ENCODE measurements around the gene FYCO1. TPM values are rescaled to one million over a fixed set of nuclear protein-coding genes. Genes with fewer than 3 reads are reported as not detected.

FYCO1 gene
- total RNA-seq, 4 donors from 2014 or later = 45.3 to 64.5 (median 53.7) TPM

DNA sequence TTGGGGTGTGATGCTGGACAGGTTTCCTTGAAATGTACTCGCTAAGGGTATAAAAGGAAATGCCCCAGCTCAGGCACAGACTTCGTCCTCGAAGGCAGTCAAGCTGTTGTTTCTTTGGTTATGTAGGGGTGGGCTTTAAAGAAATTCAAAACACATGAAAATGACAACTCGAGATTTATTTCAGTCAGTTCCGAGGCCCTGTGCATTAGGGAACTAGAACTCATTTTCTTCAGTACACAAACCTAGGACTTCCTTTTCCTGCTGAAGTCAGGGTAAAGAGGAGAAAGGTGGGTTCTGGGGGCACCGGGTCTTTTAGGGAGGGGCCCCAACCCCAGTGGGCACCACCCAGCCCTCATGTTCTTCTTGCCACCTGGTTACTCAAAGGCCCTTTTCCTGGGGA, 101.6 kb downstream of the FYCO1 start:
- H3K27me3 ChIP-seq = no peaks in the 10 kb centered on the region
- no peak overlapping the region for H3K27ac ChIP-seq
- peaks cover 8% of the 10 kb centered on the region for H3K4me1 ChIP-seq
- H3K4me3 ChIP-seq = no peak overlapping the region
- no peak for TF ChIP-seq POLR2A (IDR thresholded peaks at IDR 0.05)
- TF ChIP-seq POLR2AphosphoS5 (IDR thresholded peaks at IDR 0.05) = no peak
- TF ChIP-seq, protein P1, sequence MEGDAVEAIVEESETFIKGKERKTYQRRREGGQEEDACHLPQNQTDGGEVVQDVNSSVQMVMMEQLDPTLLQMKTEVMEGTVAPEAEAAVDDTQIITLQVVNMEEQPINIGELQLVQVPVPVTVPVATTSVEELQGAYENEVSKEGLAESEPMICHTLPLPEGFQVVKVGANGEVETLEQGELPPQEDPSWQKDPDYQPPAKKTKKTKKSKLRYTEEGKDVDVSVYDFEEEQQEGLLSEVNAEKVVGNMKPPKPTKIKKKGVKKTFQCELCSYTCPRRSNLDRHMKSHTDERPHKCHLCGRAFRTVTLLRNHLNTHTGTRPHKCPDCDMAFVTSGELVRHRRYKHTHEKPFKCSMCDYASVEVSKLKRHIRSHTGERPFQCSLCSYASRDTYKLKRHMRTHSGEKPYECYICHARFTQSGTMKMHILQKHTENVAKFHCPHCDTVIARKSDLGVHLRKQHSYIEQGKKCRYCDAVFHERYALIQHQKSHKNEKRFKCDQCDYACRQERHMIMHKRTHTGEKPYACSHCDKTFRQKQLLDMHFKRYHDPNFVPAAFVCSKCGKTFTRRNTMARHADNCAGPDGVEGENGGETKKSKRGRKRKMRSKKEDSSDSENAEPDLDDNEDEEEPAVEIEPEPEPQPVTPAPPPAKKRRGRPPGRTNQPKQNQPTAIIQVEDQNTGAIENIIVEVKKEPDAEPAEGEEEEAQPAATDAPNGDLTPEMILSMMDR (IDR thresholded peaks at IDR 0.05) = no peak
- no peak for TF ChIP-seq EP300 (IDR thresholded peaks at IDR 0.05)
- 73% methylated on average over 6 of the region's 6 CpGs for WGBS
- DNase-seq (ENCODE audit: low spot score in 2 of 2) = no peak
- no peaks in the 10 kb centered on the region for H3K36me3 ChIP-seq
- H3K9me3 ChIP-seq = no peaks in the 10 kb centered on the region

DNA sequence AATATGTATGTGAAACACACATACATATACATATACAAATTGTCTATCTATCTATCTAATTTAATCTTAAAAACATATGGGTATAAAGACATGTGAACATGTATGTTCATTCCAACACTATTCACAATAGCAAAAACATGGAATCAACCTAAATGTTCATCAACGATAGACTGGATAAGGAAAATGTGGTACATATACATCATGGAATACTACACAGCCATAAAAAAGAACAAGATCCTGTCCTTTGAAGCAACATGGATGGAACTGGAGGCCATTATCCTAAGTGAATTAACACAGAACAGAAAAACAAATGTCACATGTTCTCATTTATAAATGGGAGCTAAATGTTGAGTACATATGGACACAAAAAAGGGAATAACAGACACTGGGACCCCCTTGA, 103.5 kb downstream of the FYCO1 start:
- Histone ChIP-seq H3K27ac (no peak overlapping the region), H3K36me3 (no peaks in the 10 kb centered on the region), H3K27me3 (no peaks in the 10 kb centered on the region), H3K4me1 (peaks cover 8% of the 10 kb centered on the region), H3K9me3 (no peaks in the 10 kb centered on the region), H3K4me3 (no peak overlapping the region)
- DNase-seq (ENCODE audit: low spot score in 2 of 2) = no peak
- TF ChIP-seq, protein P1 (IDR thresholded peaks at IDR 0.05) = no peak
- no peak for TF ChIP-seq POLR2A (IDR thresholded peaks at IDR 0.05)
- no peak for TF ChIP-seq EP300 (IDR thresholded peaks at IDR 0.05)
- no peak for TF ChIP-seq POLR2AphosphoS5 (IDR thresholded peaks at IDR 0.05)
- 97% methylated on average over 1 of the region's 1 CpG for WGBS

DNA sequence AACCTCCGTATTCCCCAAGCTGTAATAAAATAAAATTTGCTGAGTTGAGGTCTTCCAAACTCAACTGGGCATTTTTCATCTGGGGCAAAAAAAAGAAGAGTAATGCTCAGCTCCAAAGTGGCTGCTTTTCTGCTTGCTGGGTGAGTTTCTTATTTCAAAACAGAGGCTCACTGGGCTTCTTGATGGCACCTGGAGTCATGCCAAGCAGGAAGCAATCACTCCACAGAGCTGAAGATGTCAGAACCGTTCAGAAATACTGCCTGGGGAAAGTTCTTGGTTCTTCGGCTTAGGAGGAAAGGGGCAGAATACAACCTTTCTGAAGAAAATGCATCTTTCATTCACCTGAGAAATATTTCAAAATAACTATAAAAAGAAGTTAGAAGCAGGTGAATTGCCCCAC, 105.2 kb downstream of the FYCO1 start:
- no peaks in the 10 kb centered on the region for H3K36me3 ChIP-seq
- TF ChIP-seq, protein P1 (IDR thresholded peaks at IDR 0.05) = no peak
- TF ChIP-seq EP300 (IDR thresholded peaks at IDR 0.05) (no peak), POLR2A (IDR thresholded peaks at IDR 0.05) (no peak), POLR2AphosphoS5 (IDR thresholded peaks at IDR 0.05) (no peak)
- H3K27me3 ChIP-seq = no peaks in the 10 kb centered on the region
- WGBS = 14% methylated on average over 3 of the region's 3 CpGs
- no peaks in the 10 kb centered on the region for H3K9me3 ChIP-seq
- H3K27ac ChIP-seq = no peak overlapping the region
- no peak overlapping the region for H3K4me3 ChIP-seq
- H3K4me1 ChIP-seq = peaks cover 4% of the 10 kb centered on the region
- DNase-seq (ENCODE audit: low spot score in 2 of 2) = no peak

DNA sequence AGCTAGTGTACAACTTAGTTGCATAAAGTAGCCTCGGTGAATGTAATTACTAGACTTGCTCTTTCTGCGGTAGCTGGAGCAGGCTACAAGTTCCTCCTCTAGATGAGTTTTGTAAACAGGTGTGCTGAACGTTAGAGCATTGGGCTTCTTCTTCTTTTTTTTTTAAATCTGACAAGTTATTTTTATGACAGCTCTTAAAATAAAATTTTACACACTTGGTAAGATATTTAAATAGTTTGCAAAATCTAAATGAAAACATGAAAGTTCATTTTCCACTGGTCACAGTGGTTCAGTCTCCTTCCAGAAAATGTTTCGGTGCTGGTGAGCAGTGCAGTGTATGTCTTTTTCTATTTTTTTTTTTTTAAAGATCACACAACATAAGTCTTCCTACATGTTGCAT, 106.3 kb downstream of the FYCO1 start:
- no peaks in the 10 kb centered on the region for H3K27me3 ChIP-seq
- 77% methylated on average over 4 of the region's 4 CpGs for WGBS
- no peak overlapping the region for H3K4me3 ChIP-seq
- DNase-seq (ENCODE audit: low spot score in 2 of 2) = no peak
- no peak overlapping the region for H3K27ac ChIP-seq
- no peaks in the 10 kb centered on the region for H3K9me3 ChIP-seq
- no peaks in the 10 kb centered on the region for H3K4me1 ChIP-seq
- TF ChIP-seq POLR2AphosphoS5 (IDR thresholded peaks at IDR 0.05) = no peak
- no peak for TF ChIP-seq POLR2A (IDR thresholded peaks at IDR 0.05)
- TF ChIP-seq EP300 (IDR thresholded peaks at IDR 0.05) = no peak
- TF ChIP-seq, protein P1 (IDR thresholded peaks at IDR 0.05) = no peak
- H3K36me3 ChIP-seq = no peaks in the 10 kb centered on the region

DNA sequence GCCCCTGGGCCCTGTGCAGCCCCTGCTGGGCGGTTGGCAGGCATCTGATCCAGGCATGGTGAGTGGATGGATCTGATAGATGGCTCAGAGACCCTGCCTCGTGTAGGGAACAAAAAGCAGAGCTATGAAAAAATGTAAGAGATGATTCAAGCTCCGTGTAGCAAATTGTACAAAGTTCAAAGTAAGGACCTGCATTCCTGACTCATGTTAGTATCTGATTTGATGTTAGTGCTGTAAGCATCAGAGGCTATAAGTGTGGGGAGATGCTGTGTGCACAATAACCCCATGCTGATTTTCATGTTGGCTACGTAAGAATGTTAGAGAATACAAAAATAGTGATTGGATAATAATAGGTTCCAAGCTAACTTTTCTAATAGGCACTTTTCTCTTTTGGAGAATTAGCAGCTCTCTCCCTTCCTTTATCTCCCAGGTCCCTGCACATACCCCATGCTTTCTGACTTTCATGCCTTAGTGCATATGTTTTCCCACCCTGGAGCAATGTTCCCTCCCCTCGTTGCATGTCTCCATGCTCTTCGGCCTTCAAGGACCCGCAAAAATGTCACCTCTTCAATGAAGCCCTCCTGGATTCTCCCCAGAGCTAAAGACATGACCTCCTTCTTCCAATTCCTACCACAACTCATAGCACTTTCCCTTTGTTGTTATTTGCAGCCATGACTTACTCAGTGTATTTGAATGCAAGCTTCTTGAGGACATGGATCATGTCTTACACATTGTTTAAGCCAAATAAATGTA, 107.7 kb downstream of the FYCO1 start:
- Histone ChIP-seq H3K9me3 (no peaks in the 10 kb centered on the region), H3K27ac (no peak overlapping the region), H3K36me3 (no peaks in the 10 kb centered on the region), H3K27me3 (no peaks in the 10 kb centered on the region), H3K4me1 (no peaks in the 10 kb centered on the region), H3K4me3 (no peak overlapping the region)
- DNase-seq (ENCODE audit: low spot score in 2 of 2) = no peak
- TF ChIP-seq POLR2AphosphoS5 (IDR thresholded peaks at IDR 0.05) = no peak
- TF ChIP-seq, protein P1 (IDR thresholded peaks at IDR 0.05) = no peak
- no peak for TF ChIP-seq EP300 (IDR thresholded peaks at IDR 0.05)
- no peak for TF ChIP-seq POLR2A (IDR thresholded peaks at IDR 0.05)
- 63% methylated on average over 7 of the region's 7 CpGs for WGBS
